NCI-H524 treated with DMSO at 0.1 percent for 48 hours (cell line): Measurements from ENCODE around the gene SV2C.

Experiments
- DNase-seq: peaks from one replicate; lab custom pipeline; 2025; lab: John Stamatoyannopoulos, UW

Gene SV2C

GRCh38 chr5:76383126-76383832 is 300.1 kb downstream of the SV2C start:
- DNase-seq: no peak

- no peak for DNase-seq
Observed at GRCh38 chr5:76384189-76384588, 301.0 kb downstream of the SV2C start.

GRCh38 chr5:76384705-76385104 is 301.5 kb downstream of the SV2C start:
- DNase-seq: no peak

- DNase-seq: no peak
Observed at GRCh38 chr5:76385540-76385939, 302.4 kb downstream of the SV2C start.

- DNase-seq: no peak
Observed at GRCh38 chr5:76386360-76386759, 303.2 kb downstream of the SV2C start.

GRCh38 chr5:76388236-76388635 is 305.1 kb downstream of the SV2C start:
- DNase-seq: no peak

- no peak for DNase-seq
Observed at GRCh38 chr5:76388791-76389512, 305.8 kb downstream of the SV2C start.

GRCh38 chr5:76389513-76390154 is 306.5 kb downstream of the SV2C start:
- no peak for DNase-seq

GRCh38 chr5:76391014-76391413 is 307.8 kb downstream of the SV2C start:
- DNase-seq: no peak

- no peak for DNase-seq
Observed at GRCh38 chr5:76393035-76393680, 310.0 kb downstream of the SV2C start.

- DNase-seq: no peak
Observed at GRCh38 chr5:76397200-76397599, 314.0 kb downstream of the SV2C start.

GRCh38 chr5:76399268-76399667 is 316.1 kb downstream of the SV2C start:
- no peak for DNase-seq

GRCh38 chr5:76400466-76400865 is 317.3 kb downstream of the SV2C start:
- no peak for DNase-seq

GRCh38 chr5:76401801-76402250 is 318.6 kb downstream of the SV2C start:
- DNase-seq: no peak

- DNase-seq: no peak
Observed at GRCh38 chr5:76402251-76402885, 319.2 kb downstream of the SV2C start.

GRCh38 chr5:76402886-76403765 is 319.9 kb downstream of the SV2C start, which contains the start of gene IQGAP2:
TSS of gene IQGAP2 (plus strand) at chr5:76403285. CDS start at chr5:76403546, 261 bp downstream.
- no peak for DNase-seq
